Uterus (tissue), 2 donors: Measurements from ENCODE around the gene RTN4RL2.

Source experiments
- POLR2A ChIP-seq, 2 donors: fragments of 450-650 bp; IDR thresholded peaks; one replicate each; pipeline ENCODE4 v1.6.1; 2016; ENCODE audit warnings: antibody characterized with exemption in 2 of 2, mild to moderate bottlenecking in 1 of 2, moderate library complexity in 1 of 2
- TF ChIP-seq, protein P1 (sequence below), 4 experiments: fragments of 200-600 bp in 2 of 4; fragments of 450-650 bp in 2 of 4; sonication (generic) in 2 of 4; IDR thresholded peaks; one replicate each; pipeline ENCODE4 v1.5.1; 2016 to 2019; ENCODE audit warnings: antibody characterized with exemption in 4 of 4, mild to moderate bottlenecking in 2 of 4, moderate library complexity in 1 of 4

DNA sequence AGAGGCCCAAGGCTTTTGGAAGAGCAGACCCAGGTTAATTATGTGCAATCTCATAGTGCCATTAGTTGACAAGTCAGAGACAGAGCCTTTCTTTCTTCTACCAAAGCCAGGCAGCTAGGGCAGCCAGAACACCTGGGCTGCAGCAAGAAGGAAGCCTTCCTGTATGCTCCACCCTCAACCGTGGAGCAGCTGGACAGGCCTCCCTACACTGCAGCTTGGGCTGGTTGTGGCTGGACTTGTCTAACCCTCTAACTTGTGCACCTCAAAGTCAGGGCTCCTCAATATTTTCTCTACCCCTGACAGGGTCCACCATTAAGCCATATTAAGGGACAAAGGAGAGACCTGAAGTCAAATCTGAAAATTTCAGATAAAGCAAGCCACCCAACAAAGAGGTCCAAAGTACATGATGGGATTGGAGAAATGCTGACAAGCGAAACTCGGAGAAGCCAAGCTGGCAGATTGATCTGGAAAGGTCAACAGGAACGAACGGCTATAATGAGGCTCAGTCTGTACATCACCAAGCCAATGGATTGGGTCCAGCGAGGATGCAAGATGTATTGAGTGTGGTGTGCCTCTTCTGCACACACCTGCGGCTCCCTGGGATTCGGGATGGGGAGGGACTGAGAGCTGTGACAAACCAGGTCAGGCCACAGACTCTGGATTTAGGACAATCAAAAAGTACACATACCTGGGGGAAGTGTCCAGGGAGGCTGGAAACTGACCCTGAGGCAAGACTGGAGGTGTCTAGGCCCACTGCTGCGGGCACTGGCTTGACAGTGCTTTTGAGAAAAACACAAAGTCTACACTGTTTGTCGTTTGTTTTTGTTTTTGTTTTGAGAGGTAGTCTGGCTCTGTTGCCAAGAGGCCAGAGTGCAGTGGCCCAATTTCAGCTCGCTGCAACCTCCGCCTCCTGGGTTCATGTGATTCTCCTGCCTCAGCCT, 21.7 kb upstream of the RTN4RL2 start:
- TF ChIP-seq, protein P1, sequence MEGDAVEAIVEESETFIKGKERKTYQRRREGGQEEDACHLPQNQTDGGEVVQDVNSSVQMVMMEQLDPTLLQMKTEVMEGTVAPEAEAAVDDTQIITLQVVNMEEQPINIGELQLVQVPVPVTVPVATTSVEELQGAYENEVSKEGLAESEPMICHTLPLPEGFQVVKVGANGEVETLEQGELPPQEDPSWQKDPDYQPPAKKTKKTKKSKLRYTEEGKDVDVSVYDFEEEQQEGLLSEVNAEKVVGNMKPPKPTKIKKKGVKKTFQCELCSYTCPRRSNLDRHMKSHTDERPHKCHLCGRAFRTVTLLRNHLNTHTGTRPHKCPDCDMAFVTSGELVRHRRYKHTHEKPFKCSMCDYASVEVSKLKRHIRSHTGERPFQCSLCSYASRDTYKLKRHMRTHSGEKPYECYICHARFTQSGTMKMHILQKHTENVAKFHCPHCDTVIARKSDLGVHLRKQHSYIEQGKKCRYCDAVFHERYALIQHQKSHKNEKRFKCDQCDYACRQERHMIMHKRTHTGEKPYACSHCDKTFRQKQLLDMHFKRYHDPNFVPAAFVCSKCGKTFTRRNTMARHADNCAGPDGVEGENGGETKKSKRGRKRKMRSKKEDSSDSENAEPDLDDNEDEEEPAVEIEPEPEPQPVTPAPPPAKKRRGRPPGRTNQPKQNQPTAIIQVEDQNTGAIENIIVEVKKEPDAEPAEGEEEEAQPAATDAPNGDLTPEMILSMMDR (IDR thresholded peaks at IDR 0.05): no peak
- no peak for TF ChIP-seq POLR2A (IDR thresholded peaks at IDR 0.05)
